Measurements from ENCODE around the gene KCNMB2.

GRCh38 chr3:178768072-178768864, 232.0 kb downstream of the KCNMB2 start:
- TF ChIP-seq ZNF274 (IDR thresholded peaks at IDR 0.05; ENCODE audit: low read depth, low read length): no peak
- TF ChIP-seq YY1 (IDR thresholded peaks at IDR 0.05; ENCODE audit: insufficient read depth, insufficient read length): no peak

All from NT2/D1 (cell line).